ENCODE data around the gene RAD51B.

GRCh38 chr14:68373124-68373646 lies 553.6 kb downstream of the RAD51B start:
- TF ChIP-seq CTCF (IDR thresholded peaks at IDR 0.05) (no peak), POLR2AphosphoS5 (IDR thresholded peaks at IDR 0.05) (no peak), POLR2A (IDR thresholded peaks at IDR 0.05) (no peak)
